Thoracic aorta (tissue), 2 donors: Measurements from ENCODE around the gene EBI3. TPM values are rescaled to one million over a fixed set of nuclear protein-coding genes. Genes with fewer than 3 reads are reported as not detected.
"Not testable (repeated sequence)": the region's sequence is repeated elsewhere in the genome, so short reads cannot be mapped to it uniquely, and the experiment has no call there.

Experiments used
- ATAC-seq: fragments of 150-250 bp; one replicate; pipeline ENCODE4 v1.8.0; 2017; ENCODE audit warnings: low read depth; ENCODE audit not compliant: insufficient number of reproducible peaks, low FRiP score
- DNase-seq: peaks from one replicate; pipeline ENCODE4 v3.0.0-alpha.2; 2020; ENCODE audit warnings: low spot score
- H3K27ac ChIP-seq, 2 donors: fragments of 200-600 bp; sonication (generic); 1 replicate in 1 of 2; 2 replicates in 1 of 2; pipeline ENCODE4 v1.5.1; 2016; ENCODE audit warnings: mild to moderate bottlenecking in 2 of 2, moderate library complexity in 2 of 2
- H3K27me3 ChIP-seq: fragments of 200-600 bp; sonication (generic); replicated peaks from 2 replicates; pipeline ENCODE4 v1.6.0; 2016; ENCODE audit warnings: mild to moderate bottlenecking; ENCODE audit not compliant: insufficient read depth
- H3K36me3 ChIP-seq: fragments of 200-600 bp; sonication (generic); one replicate; pipeline ENCODE4 v1.5.1; 2016
- H3K4me1 ChIP-seq, 2 donors: fragments of 200-600 bp; sonication (generic); 1 replicate in 1 of 2; 2 replicates in 1 of 2; pipeline versions ENCODE4 v1.5.1 to v1.6.0; 2016; ENCODE audit warnings: low read depth in 2 of 2, mild to moderate bottlenecking in 1 of 2; ENCODE audit not compliant: control insufficient read depth in 1 of 2
- H3K4me3 ChIP-seq: fragments of 200-600 bp; sonication (generic); 2 replicates; pipeline ENCODE4 v1.5.1; 2016; ENCODE audit warnings: mild to moderate bottlenecking
- H3K9me3 ChIP-seq: fragments of 200-600 bp; sonication (generic); 2 replicates; pipeline ENCODE4 v1.5.1; 2016
- total RNA-seq, 2 donors: library from RNA; depleted of rRNA; stranded (reverse); fragments of >200 nt; gene quantifications; one replicate each; pipeline versions ENCODE4 v1.1.0 to v1.2.3, GENCODE V29; 2016
- TF ChIP-seq, protein P1 (sequence below): fragments of 200-600 bp; sonication (generic); IDR thresholded peaks from one replicate; pipeline ENCODE4 v1.5.1; 2019; ENCODE audit warnings: antibody characterized with exemption

EBI3 gene
- total RNA-seq, 2 donors from 2014 or later: 1.9 to 16.1 TPM

DNA sequence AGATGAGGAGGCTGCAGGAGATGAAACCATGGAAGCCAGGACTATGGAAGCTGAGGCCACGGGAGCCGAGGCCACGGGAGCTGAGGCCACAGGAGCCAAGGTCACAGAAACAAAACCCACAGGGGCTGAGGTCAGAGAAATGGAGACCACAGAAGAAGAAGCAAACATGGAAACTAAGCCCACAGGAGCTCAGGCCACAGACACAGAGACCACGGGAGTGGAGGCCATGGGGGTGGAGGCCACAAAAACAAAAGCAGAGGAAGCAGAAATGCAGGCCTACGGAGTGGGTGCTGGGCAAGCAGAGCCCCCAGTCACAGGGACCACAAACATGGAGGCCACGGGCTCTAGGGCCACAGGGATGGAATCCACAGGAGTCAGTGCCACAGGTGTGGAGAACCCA, 12.5 kb upstream of the EBI3 start:
- ATAC-seq (no peak), DNase-seq (no peak)
- H3K36me3 ChIP-seq: no peaks in the 10 kb centered on the region
- no peak overlapping the region for H3K27ac ChIP-seq
- H3K4me3 ChIP-seq: no peak overlapping the region
- H3K27me3 ChIP-seq: no peaks in the 10 kb centered on the region
- H3K4me1 ChIP-seq: no peaks in the 10 kb centered on the region
- TF ChIP-seq, protein P1, sequence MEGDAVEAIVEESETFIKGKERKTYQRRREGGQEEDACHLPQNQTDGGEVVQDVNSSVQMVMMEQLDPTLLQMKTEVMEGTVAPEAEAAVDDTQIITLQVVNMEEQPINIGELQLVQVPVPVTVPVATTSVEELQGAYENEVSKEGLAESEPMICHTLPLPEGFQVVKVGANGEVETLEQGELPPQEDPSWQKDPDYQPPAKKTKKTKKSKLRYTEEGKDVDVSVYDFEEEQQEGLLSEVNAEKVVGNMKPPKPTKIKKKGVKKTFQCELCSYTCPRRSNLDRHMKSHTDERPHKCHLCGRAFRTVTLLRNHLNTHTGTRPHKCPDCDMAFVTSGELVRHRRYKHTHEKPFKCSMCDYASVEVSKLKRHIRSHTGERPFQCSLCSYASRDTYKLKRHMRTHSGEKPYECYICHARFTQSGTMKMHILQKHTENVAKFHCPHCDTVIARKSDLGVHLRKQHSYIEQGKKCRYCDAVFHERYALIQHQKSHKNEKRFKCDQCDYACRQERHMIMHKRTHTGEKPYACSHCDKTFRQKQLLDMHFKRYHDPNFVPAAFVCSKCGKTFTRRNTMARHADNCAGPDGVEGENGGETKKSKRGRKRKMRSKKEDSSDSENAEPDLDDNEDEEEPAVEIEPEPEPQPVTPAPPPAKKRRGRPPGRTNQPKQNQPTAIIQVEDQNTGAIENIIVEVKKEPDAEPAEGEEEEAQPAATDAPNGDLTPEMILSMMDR: no peak
- no peaks in the 10 kb centered on the region for H3K9me3 ChIP-seq

- no peak overlapping the region for H3K4me3 ChIP-seq
- no peaks in the 10 kb centered on the region for H3K27me3 ChIP-seq
- H3K27ac ChIP-seq: no peak overlapping the region
- DNase-seq: no peak
- H3K4me1 ChIP-seq: no peaks in the 10 kb centered on the region
- H3K36me3 ChIP-seq: no peaks in the 10 kb centered on the region
- ATAC-seq: no peak
- TF ChIP-seq, protein P1: no peak
- H3K9me3 ChIP-seq: no peaks in the 10 kb centered on the region
Observed at GRCh38 chr19:4217429-4218264, 11.7 kb upstream of the EBI3 start.

- not testable (repeated sequence) for H3K36me3 ChIP-seq, DNase-seq, ATAC-seq, H3K27me3 ChIP-seq, H3K4me1 ChIP-seq, H3K27ac ChIP-seq, H3K9me3 ChIP-seq, H3K4me3 ChIP-seq
Observed at GRCh38 chr19:4218523-4218922, 10.8 kb upstream of the EBI3 start.

- H3K4me1 ChIP-seq: no peaks in the 10 kb centered on the region
- DNase-seq (no peak), ATAC-seq (no peak)
- no peaks in the 10 kb centered on the region for H3K27me3 ChIP-seq
- no peaks in the 10 kb centered on the region for H3K36me3 ChIP-seq
- no peaks in the 10 kb centered on the region for H3K9me3 ChIP-seq
- TF ChIP-seq, protein P1: no peak
- H3K4me3 ChIP-seq: no peak overlapping the region
- H3K27ac ChIP-seq: no peak overlapping the region
Observed at GRCh38 chr19:4220188-4220587, 9.1 kb upstream of the EBI3 start.

DNA sequence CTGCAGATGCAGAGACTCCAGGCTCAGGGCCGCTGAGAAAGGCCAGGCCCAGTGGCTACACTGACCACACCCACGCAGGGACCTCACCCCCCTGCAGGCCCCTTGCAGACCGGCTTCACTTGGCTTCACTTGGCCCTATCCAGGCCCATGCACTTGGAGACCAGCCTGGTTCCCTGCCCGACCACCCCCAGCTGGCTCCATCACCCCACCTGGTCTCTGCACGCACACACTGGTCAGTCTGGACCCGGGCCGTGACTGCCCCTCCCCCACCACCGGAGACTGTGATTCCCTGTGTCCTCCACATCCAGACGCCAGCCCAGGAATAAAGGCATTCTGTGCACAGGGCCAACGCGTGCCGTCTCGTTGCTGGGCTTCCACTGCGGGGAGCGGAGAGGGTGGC, 4.9 kb upstream of the EBI3 start:
- DNase-seq (no peak), ATAC-seq (no peak)
- no peaks in the 10 kb centered on the region for H3K36me3 ChIP-seq
- H3K27me3 ChIP-seq: no peaks in the 10 kb centered on the region
- no peak overlapping the region for H3K4me3 ChIP-seq
- TF ChIP-seq, protein P1: no peak
- peaks cover 0 to 3% of the 10 kb centered on the region in 2 donors for H3K4me1 ChIP-seq
- no peaks in the 10 kb centered on the region for H3K9me3 ChIP-seq
- no peak overlapping the region for H3K27ac ChIP-seq
